K562 (cell line): Measurements from ENCODE around the gene TPBGL. TPM values are rescaled to one million over a fixed set of nuclear protein-coding genes. Genes with fewer than 3 reads are reported as not detected.

Experiments used
- ATAC-seq: fragments of 200-7000 bp; cut with Tn5 transposase; 3 replicates; pipeline ENCODE4 v1.9.1; 2020; ENCODE audit warnings: moderate library complexity
- BruUV-seq: library from RNA; stranded (reverse); fragments of 400-500 nt; replicated peaks from 2 replicates; lab custom pipeline; 2021; lab: Mats Ljungman, UMichigan
- CTCF ChIA-PET: fragments of 300-600 bp; formaldehyde crosslinking; extraction: SDS; loops from one replicate; lab custom pipeline; 2021; ENCODE audit warnings: low intra/inter-chr PET ratio; lab: Yijun Ruan, JAX
- POLR2A ChIA-PET: fragments of 300-600, 350-650 bp; sonication (Branson Sonifier 250); formaldehyde crosslinking; extraction: SDS; loops from one replicate; lab custom pipeline; 2021; ENCODE audit warnings: antibody characterized with exemption, inconsistent platforms; lab: Yijun Ruan, JAX
- DNase-seq, 4 experiments: peaks; one replicate each; pipeline versions ENCODE4 v3.0.0 to v3.0.0-alpha.2; 2011 to 2018; ENCODE audit warnings: low spot score in 3 of 4, mixed read lengths in 3 of 4; ENCODE audit errors: extremely low read depth in 1 of 4
- FAIRE-seq: peaks from 2 replicates; lab custom pipeline; 2011; peaks lifted over from hg19 to GRCh38; lab: Jason Lieb, UNC
- H2AFZ ChIP-seq: 2 replicates; pipeline ENCODE4 v1.6.0; 2011; ENCODE audit warnings: low read depth, low read length, control low read depth, inconsistent platforms
- H3K27ac ChIP-seq: fragments of 200-600 bp; 3 replicates; pipeline ENCODE4 v1.8.0; 2011; ENCODE audit warnings: low read depth, mild to moderate bottlenecking, control low read depth, inconsistent platforms, low read length, moderate library complexity, mixed read lengths; ENCODE audit errors: extremely low read depth
- H3K27me3 ChIP-seq, 2 experiments: fragments of 300-600 bp in 1 of 2; 2 replicates in 1 of 2; 3 replicates in 1 of 2; pipeline versions ENCODE4 v1.6.0 to v1.8.0; 2011; ENCODE audit warnings: inconsistent platforms in 2 of 2, low read length in 2 of 2, mild to moderate bottlenecking in 1 of 2, mixed read lengths in 1 of 2, moderate library complexity in 1 of 2; ENCODE audit not compliant: control insufficient read depth in 2 of 2, insufficient read depth in 2 of 2
- H3K36me3 ChIP-seq: fragments of 300-600 bp; 3 replicates; pipeline ENCODE4 v1.8.0; 2011; ENCODE audit warnings: mild to moderate bottlenecking, low read length, inconsistent platforms; ENCODE audit not compliant: control insufficient read depth, insufficient read depth
- H3K4me1 ChIP-seq, 2 experiments: fragments of 200-600 bp in 1 of 2; replicated peaks in 1 of 2; 2 replicates in 1 of 2; 3 replicates in 1 of 2; pipeline versions ENCODE4 v1.5.1 to v1.8.0; 2011; ENCODE audit warnings: inconsistent platforms in 2 of 2, low read length in 2 of 2, mild to moderate bottlenecking in 1 of 2, mixed read lengths in 1 of 2, moderate library complexity in 1 of 2; ENCODE audit not compliant: control insufficient read depth in 2 of 2, insufficient read depth in 2 of 2
- H3K4me2 ChIP-seq: 2 replicates; pipeline ENCODE4 v1.6.1; 2011; ENCODE audit warnings: low read length, control low read depth, inconsistent platforms, mixed read lengths; ENCODE audit not compliant: insufficient read depth
- H3K4me3 ChIP-seq: fragments of 200-600 bp; sonication (generic), shearing (Covaris generic); 2 replicates; pipeline ENCODE4 v1.5.1; 2016; ENCODE audit warnings: control low read depth, inconsistent platforms
- H3K79me2 ChIP-seq: fragments of 200-600 bp; 3 replicates; pipeline ENCODE4 v1.8.0; 2011; ENCODE audit warnings: low read length, inconsistent platforms; ENCODE audit not compliant: control insufficient read depth, insufficient read depth
- H3K9ac ChIP-seq, 2 experiments: 2 replicates each; pipeline versions ENCODE4 v1.6.0 to v1.6.1; 2011; ENCODE audit warnings: low read depth in 2 of 2, low read length in 2 of 2, control low read depth in 1 of 2, inconsistent platforms in 1 of 2, mild to moderate bottlenecking in 1 of 2, mixed read lengths in 1 of 2; ENCODE audit not compliant: insufficient read depth in 1 of 2
- H3K9me1 ChIP-seq: one replicate; pipeline ENCODE4 v1.6.0; 2011; ENCODE audit warnings: inconsistent platforms, mild to moderate bottlenecking, low read length, moderate library complexity; ENCODE audit not compliant: control insufficient read depth, insufficient read depth
- H3K9me3 ChIP-seq: replicated peaks from 2 replicates; pipeline ENCODE4 v1.5.1; 2011; ENCODE audit warnings: low read depth, low read length, inconsistent platforms; ENCODE audit not compliant: control insufficient read depth, insufficient read depth
- H4K20me1 ChIP-seq: replicated peaks from 2 replicates; pipeline ENCODE4 v1.6.1; 2011; ENCODE audit warnings: low read length, inconsistent platforms, mixed read lengths; ENCODE audit not compliant: control insufficient read depth, insufficient read depth
- KHSRP ChIP-seq: fragments of 450-650 bp; IDR thresholded peaks from 2 replicates; pipeline ENCODE4 v1.6.1; 2017
- LARP7 ChIP-seq: fragments of 450-650 bp; IDR thresholded peaks from 2 replicates; pipeline ENCODE4 v1.6.1; 2016
- RBFOX2 ChIP-seq: fragments of 200-400 bp; formaldehyde crosslinking; IDR thresholded peaks from 2 replicates; pipeline ENCODE4 v1.6.1; 2017; ENCODE audit warnings: low read depth, mild to moderate bottlenecking, low read length, moderate library complexity
- RBM39 ChIP-seq: fragments of 200-400 bp; formaldehyde crosslinking; optimal IDR thresholded peaks from 2 replicates; pipeline ENCODE3; 2018; ENCODE audit warnings: low read depth, low read length
- SAP30 ChIP-seq: fragments of 200-600 bp; sonication (generic); IDR thresholded peaks from 2 replicates; pipeline ENCODE4 v1.6.1; 2012; ENCODE audit warnings: borderline replicate concordance, low read depth, mild to moderate bottlenecking, moderate library complexity, low read length, control low read depth, inconsistent platforms; ENCODE audit not compliant: insufficient read depth, poor library complexity, severe bottlenecking
- ZBTB7A ChIP-seq: IDR thresholded peaks from 2 replicates; pipeline ENCODE4 v1.6.1; 2011; ENCODE audit warnings: low read depth, mild to moderate bottlenecking, low read length, moderate library complexity, borderline replicate concordance; ENCODE audit not compliant: control insufficient read depth
- WGBS: fragments of 100-300 bp; shearing (Covaris generic); methylation state at CpG from one replicate; pipeline ENCODE4 v1.1.6; 2016; ENCODE audit warnings: low coverage, mixed read lengths; ENCODE audit not compliant: insufficient coverage; ENCODE audit errors: missing lambda C conversion rate; 5-methylcytosine and 5-hydroxymethylcytosine counted together
- in situ Hi-C: fragments of 300-500 bp; cut with MboI; formaldehyde crosslinking; loops from 4 replicates; pipeline ENCODE4 v1.15.0; 2018; ENCODE audit warnings: inconsistent platforms, mixed read lengths
- intact Hi-C: fragments of 100-400 bp; cut with micrococcal nuclease; formaldehyde crosslinking; loops from 2 replicates; pipeline ENCODE4 v1.14.2; 2022
- polyA plus RNA-seq, 8 experiments: library from polyadenylated mRNA; depleted of rRNA in 4 of 8; stranded (reverse) in 5 of 8; unstranded in 3 of 8; fragments of >200 nt; fragmentation: Nextera tagmentation in 2 of 8; fragmentation: Illumina TruSeq in 1 of 8; extraction: Ambion mirVana in 2 of 8; extraction: Trizol in 1 of 8; gene quantifications; 2 replicates each; pipeline versions ENCODE4 v1.2.1 to v1.2.3, GENCODE V29; 2011 to 2014; ENCODE audit warnings: inconsistent platforms in 1 of 8, missing spikeins in 1 of 8
- total RNA-seq, 7 experiments: library from RNA; depleted of rRNA in 6 of 7; stranded (reverse); fragments of >200 nt in 6 of 7; fragmentation: Illumina TruSeq in 2 of 7; extraction: Trizol in 2 of 7; gene quantifications; 2 replicates each; pipeline versions ENCODE4 v1.2.1 to v1.2.3, GENCODE V29; 2011 to 2021; ENCODE audit warnings: low replicate concordance in 1 of 7
- TF ChIP-seq, protein P1 (sequence below): fragments of 450-650 bp; IDR thresholded peaks from 2 replicates; pipeline ENCODE4 v1.6.1; 2016; ENCODE audit warnings: antibody characterized with exemption
- TF ChIP-seq, protein P2 (sequence below): sonication (generic); formaldehyde crosslinking; IDR thresholded peaks from 2 replicates; pipeline ENCODE4 v1.8.0; 2022; ENCODE audit warnings: mild to moderate bottlenecking, missing genetic modification reagents
- TF ChIP-seq, protein P3 (sequence below): sonication (generic); formaldehyde crosslinking; IDR thresholded peaks from 2 replicates; pipeline ENCODE4 v1.8.0; 2022; ENCODE audit warnings: mild to moderate bottlenecking, missing genetic modification reagents, borderline replicate concordance
- TF ChIP-seq, protein P4 (sequence below), 2 experiments: fragments of 450-650 bp; conservative IDR thresholded peaks; 2 replicates each; pipeline ENCODE4 v1.6.1; 2017; ENCODE audit warnings: mild to moderate bottlenecking in 2 of 2, moderate library complexity in 2 of 2
- TF ChIP-seq, protein P5 (sequence below): fragments of 450-650 bp; IDR thresholded peaks from 2 replicates; pipeline ENCODE4 v1.6.1; 2017; ENCODE audit warnings: antibody characterized with exemption, mild to moderate bottlenecking

TPBGL gene
- total and polyA plus RNA-seq, 9 of the 15 experiments (the other 6 are each of a cell fraction or from before 2014, with no cell fraction given): 0.04 to 0.11 (median 0.06) TPM; not detected in 6

DNA sequence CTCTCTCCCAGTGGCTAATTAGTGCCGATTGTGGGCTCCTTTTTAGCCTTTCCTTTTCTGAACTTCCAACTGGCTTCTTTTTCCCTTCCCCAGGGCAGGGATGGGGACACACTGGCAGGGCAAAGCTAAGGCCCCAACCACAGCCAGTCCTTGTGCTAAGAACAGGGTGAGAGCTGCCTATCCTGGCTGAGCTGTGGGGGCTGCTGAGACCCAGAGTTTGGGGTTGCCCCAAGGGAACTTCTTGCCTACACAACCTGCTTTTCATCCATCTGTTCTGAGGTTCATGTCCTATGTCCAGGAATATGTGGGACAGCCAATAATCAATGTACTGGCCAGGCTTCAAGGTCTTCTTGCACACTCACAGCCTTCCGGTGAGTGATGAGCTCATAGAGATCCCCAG, 10.0 kb upstream of the TPBGL start:
- Histone ChIP-seq H2AFZ (no peak overlapping the region), H3K4me1 (no peaks in the 10 kb centered on the region), H3K9ac (no peak overlapping the region), H3K27me3 (peaks cover 11 to 33% of the 10 kb centered on the region in 2 experiments), H3K4me2 (no peak overlapping the region), H3K27ac (no peak overlapping the region), H3K9me3 (no peaks in the 10 kb centered on the region), H3K9me1 (no peaks in the 10 kb centered on the region), H3K79me2 (no peaks in the 10 kb centered on the region), H4K20me1 (peaks cover 5% of the 10 kb centered on the region; the same call in 1 of the 2 replicates), H3K36me3 (no peaks in the 10 kb centered on the region), H3K4me3 (no peak overlapping the region)
- ChIA-PET CTCF (no interaction called here), POLR2A (interaction anchor here (0.5 kb wide), 1 partner anchor 19 kb away, joined by 3 read pairs; no protein-coding TSS in a partner anchor)
- FAIRE-seq (no peak), DNase-seq (no peak), ATAC-seq (no peak)
- 0% methylated on average over 2 of the region's 2 CpGs for WGBS
- in situ Hi-C loops: no loop called here
- intact Hi-C loops: no loop called here
- BruUV-seq: no TSS peak
- TF ChIP-seq RBFOX2 (no peak), SAP30 (no peak), RBM39 (no peak), ZBTB7A (no peak), LARP7 (no peak), KHSRP (no peak)
- TF ChIP-seq, protein P1, sequence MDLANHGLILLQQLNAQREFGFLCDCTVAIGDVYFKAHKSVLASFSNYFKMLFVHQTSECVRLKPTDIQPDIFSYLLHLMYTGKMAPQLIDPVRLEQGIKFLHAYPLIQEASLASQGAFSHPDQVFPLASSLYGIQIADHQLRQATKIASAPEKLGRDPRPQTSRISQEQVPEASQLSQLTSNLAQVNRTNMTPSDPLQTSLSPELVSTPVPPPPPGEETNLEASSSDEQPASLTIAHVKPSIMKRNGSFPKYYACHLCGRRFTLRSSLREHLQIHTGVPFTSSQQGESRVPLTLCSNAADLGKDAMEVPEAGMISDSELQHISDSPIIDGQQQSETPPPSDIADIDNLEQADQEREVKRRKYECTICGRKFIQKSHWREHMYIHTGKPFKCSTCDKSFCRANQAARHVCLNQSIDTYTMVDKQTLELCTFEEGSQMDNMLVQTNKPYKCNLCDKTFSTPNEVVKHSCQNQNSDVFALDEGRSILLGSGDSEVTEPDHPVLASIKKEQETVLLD: no peak
- TF ChIP-seq, protein P2, sequence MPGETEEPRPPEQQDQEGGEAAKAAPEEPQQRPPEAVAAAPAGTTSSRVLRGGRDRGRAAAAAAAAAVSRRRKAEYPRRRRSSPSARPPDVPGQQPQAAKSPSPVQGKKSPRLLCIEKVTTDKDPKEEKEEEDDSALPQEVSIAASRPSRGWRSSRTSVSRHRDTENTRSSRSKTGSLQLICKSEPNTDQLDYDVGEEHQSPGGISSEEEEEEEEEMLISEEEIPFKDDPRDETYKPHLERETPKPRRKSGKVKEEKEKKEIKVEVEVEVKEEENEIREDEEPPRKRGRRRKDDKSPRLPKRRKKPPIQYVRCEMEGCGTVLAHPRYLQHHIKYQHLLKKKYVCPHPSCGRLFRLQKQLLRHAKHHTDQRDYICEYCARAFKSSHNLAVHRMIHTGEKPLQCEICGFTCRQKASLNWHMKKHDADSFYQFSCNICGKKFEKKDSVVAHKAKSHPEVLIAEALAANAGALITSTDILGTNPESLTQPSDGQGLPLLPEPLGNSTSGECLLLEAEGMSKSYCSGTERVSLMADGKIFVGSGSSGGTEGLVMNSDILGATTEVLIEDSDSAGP (CRISPR knock-in tag): no peak
- TF ChIP-seq, protein P3, sequence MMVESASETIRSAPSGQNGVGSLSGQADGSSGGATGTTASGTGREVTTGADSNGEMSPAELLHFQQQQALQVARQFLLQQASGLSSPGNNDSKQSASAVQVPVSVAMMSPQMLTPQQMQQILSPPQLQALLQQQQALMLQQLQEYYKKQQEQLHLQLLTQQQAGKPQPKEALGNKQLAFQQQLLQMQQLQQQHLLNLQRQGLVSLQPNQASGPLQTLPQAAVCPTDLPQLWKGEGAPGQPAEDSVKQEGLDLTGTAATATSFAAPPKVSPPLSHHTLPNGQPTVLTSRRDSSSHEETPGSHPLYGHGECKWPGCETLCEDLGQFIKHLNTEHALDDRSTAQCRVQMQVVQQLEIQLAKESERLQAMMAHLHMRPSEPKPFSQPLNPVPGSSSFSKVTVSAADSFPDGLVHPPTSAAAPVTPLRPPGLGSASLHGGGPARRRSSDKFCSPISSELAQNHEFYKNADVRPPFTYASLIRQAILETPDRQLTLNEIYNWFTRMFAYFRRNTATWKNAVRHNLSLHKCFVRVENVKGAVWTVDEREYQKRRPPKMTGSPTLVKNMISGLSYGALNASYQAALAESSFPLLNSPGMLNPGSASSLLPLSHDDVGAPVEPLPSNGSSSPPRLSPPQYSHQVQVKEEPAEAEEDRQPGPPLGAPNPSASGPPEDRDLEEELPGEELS: no peak
- TF ChIP-seq, protein P4, sequence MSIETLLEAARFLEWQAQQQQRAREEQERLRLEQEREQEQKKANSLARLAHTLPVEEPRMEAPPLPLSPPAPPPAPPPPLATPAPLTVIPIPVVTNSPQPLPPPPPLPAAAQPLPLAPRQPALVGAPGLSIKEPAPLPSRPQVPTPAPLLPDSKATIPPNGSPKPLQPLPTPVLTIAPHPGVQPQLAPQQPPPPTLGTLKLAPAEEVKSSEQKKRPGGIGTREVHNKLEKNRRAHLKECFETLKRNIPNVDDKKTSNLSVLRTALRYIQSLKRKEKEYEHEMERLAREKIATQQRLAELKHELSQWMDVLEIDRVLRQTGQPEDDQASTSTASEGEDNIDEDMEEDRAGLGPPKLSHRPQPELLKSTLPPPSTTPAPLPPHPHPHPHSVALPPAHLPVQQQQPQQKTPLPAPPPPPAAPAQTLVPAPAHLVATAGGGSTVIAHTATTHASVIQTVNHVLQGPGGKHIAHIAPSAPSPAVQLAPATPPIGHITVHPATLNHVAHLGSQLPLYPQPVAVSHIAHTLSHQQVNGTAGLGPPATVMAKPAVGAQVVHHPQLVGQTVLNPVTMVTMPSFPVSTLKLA (conservative IDR thresholded peaks at IDR 0.05): no peak
- TF ChIP-seq, protein P5, sequence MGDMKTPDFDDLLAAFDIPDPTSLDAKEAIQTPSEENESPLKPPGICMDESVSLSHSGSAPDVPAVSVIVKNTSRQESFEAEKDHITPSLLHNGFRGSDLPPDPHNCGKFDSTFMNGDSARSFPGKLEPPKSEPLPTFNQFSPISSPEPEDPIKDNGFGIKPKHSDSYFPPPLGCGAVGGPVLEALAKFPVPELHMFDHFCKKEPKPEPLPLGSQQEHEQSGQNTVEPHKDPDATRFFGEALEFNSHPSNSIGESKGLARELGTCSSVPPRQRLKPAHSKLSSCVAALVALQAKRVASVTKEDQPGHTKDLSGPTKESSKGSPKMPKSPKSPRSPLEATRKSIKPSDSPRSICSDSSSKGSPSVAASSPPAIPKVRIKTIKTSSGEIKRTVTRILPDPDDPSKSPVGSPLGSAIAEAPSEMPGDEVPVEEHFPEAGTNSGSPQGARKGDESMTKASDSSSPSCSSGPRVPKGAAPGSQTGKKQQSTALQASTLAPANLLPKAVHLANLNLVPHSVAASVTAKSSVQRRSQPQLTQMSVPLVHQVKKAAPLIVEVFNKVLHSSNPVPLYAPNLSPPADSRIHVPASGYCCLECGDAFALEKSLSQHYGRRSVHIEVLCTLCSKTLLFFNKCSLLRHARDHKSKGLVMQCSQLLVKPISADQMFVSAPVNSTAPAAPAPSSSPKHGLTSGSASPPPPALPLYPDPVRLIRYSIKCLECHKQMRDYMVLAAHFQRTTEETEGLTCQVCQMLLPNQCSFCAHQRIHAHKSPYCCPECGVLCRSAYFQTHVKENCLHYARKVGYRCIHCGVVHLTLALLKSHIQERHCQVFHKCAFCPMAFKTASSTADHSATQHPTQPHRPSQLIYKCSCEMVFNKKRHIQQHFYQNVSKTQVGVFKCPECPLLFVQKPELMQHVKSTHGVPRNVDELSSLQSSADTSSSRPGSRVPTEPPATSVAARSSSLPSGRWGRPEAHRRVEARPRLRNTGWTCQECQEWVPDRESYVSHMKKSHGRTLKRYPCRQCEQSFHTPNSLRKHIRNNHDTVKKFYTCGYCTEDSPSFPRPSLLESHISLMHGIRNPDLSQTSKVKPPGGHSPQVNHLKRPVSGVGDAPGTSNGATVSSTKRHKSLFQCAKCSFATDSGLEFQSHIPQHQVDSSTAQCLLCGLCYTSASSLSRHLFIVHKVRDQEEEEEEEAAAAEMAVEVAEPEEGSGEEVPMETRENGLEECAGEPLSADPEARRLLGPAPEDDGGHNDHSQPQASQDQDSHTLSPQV: no peak
